Occipital lobe (tissue), 2 donors: ENCODE measurements around the gene FHIT. TPM values are rescaled to one million over a fixed set of nuclear protein-coding genes. Genes with fewer than 3 reads are reported as not detected.

Source experiments
- DNase-seq: peaks from one replicate; lab custom pipeline; 2025; lab: John Stamatoyannopoulos, UW
- total RNA-seq: library from RNA; depleted of rRNA; stranded (reverse); fragments of >200 nt; gene quantifications from one replicate; pipeline ENCODE4 v1.2.3, GENCODE V29; 2014

The FHIT gene
- total RNA-seq, 1 donor from 2014 or later: 3.6 TPM

GRCh38 chr3:60421749-60422446 is 829.4 kb downstream of the FHIT start:
- no peak for DNase-seq

- no peak for DNase-seq
Measured at GRCh38 chr3:60417576-60417975, 833.7 kb downstream of the FHIT start.

- no peak for DNase-seq
Measured at GRCh38 chr3:60414011-60414410, 837.2 kb downstream of the FHIT start.

- no peak for DNase-seq
Measured at GRCh38 chr3:60413551-60413950, 837.7 kb downstream of the FHIT start.

GRCh38 chr3:60403866-60404265 is 847.4 kb downstream of the FHIT start:
- DNase-seq: no peak

- no peak for DNase-seq
Measured at GRCh38 chr3:60402931-60403330, 848.3 kb downstream of the FHIT start.

GRCh38 chr3:60399861-60400845 is 851.1 kb downstream of the FHIT start:
- no peak for DNase-seq

- DNase-seq: no peak
Measured at GRCh38 chr3:60399292-60399691, 852.0 kb downstream of the FHIT start.

- DNase-seq: no peak
Measured at GRCh38 chr3:60395173-60395762, 856.0 kb downstream of the FHIT start.

GRCh38 chr3:60393946-60394345 is 857.3 kb downstream of the FHIT start:
- DNase-seq: no peak

- DNase-seq: no peak
Measured at GRCh38 chr3:60392501-60392900, 858.8 kb downstream of the FHIT start.

- DNase-seq: no peak
Measured at GRCh38 chr3:60391292-60391691, 860.0 kb downstream of the FHIT start.

- no peak for DNase-seq
Measured at GRCh38 chr3:60388731-60389130, 862.5 kb downstream of the FHIT start.

- DNase-seq: no peak
Measured at GRCh38 chr3:60386306-60386705, 864.9 kb downstream of the FHIT start.

GRCh38 chr3:60384341-60384740 is 866.9 kb downstream of the FHIT start:
- no peak for DNase-seq

- no peak for DNase-seq
Measured at GRCh38 chr3:60383345-60383744, 867.9 kb downstream of the FHIT start.

GRCh38 chr3:60366486-60366885 is 884.8 kb downstream of the FHIT start:
- DNase-seq: no peak

GRCh38 chr3:60365360-60365759 is 885.9 kb downstream of the FHIT start:
- no peak for DNase-seq

GRCh38 chr3:60364475-60364874 is 886.8 kb downstream of the FHIT start:
- no peak for DNase-seq

GRCh38 chr3:60363817-60364216 is 887.4 kb downstream of the FHIT start:
- DNase-seq: no peak

GRCh38 chr3:60355825-60356224 is 895.4 kb downstream of the FHIT start:
- no peak for DNase-seq

GRCh38 chr3:60351481-60351880 is 899.8 kb downstream of the FHIT start:
- DNase-seq: no peak
